Measurements from ENCODE around the gene KHDC4.

KHDC4 gene

DNA sequence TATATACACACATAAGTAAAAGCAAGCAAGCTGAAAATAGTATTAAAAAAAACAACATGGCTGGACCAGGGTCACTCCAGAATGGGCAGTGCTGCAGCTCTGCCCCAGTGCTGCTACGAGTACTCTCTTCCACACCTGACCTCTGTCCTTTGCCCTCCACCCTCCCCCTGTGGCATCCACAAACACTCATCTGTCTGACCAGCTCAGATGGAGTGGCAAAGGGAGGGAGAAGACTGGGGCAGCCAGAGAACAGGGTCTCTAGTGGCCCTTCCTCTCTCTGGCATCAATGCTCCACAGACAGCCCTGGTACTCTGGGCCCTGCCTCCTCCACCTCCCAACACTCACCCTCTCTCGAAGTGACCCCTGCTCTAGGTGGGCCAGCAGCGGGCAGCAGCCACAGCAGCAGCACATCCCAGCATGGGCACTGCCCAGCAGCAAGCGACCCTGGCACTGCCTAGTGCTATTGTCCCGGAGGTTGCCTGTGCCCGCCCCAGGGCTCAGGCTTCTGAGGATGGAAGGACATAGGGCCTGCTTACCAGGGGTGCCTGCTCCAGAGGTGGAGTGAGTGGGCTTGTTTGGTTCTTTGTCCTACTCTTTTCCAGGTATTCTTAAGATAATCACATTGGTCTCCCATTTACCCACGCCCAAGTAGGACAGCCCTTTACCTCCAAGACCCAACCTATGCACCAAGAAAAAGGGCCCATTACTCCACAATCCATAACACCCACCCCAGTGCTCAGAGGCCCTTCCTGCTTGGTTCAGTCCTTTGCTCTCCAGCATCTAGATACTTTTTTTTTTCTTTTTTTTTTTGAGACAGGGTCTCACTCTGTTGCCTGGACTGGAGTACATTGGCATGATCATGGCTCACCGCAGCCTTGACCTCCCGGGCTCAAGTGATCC is 37.9 kb upstream of the KHDC4 start:
- in situ Hi-C loops (cut with HindIII; ENCODE audit: low pct_ligation_motif_present, low pct_unique_long_range_greater_than_20kb, low sequenced_read_pairs), result no loop called here
- DNase-seq, result no peak

- DNase-seq, result peak; percentile 84
These were observed 36.4 kb upstream of the KHDC4 start for GRCh38 chr1:155970531-155971167.

GRCh38 chr1:155969377-155969791 is 35.2 kb upstream of the KHDC4 start:
- no peak for DNase-seq
- in situ Hi-C loops (cut with HindIII; ENCODE audit: low pct_ligation_motif_present, low pct_unique_long_range_greater_than_20kb, low sequenced_read_pairs), result no loop called here

More at GRCh38 chr1:155970531-155971167, 36.4 kb upstream of the KHDC4 start:
- in situ Hi-C loops (cut with HindIII; ENCODE audit: low pct_ligation_motif_present, low pct_unique_long_range_greater_than_20kb, low sequenced_read_pairs), result no loop called here

- in situ Hi-C loops (cut with HindIII; ENCODE audit: low pct_ligation_motif_present, low pct_unique_long_range_greater_than_20kb, low sequenced_read_pairs), result no loop called here
- no peak for DNase-seq
These were observed 34.5 kb upstream of the KHDC4 start for GRCh38 chr1:155968670-155969069.

GRCh38 chr1:155968051-155968400 is 33.8 kb upstream of the KHDC4 start:
- in situ Hi-C loops (cut with HindIII; ENCODE audit: low pct_ligation_motif_present, low pct_unique_long_range_greater_than_20kb, low sequenced_read_pairs), result no loop called here

DNA sequence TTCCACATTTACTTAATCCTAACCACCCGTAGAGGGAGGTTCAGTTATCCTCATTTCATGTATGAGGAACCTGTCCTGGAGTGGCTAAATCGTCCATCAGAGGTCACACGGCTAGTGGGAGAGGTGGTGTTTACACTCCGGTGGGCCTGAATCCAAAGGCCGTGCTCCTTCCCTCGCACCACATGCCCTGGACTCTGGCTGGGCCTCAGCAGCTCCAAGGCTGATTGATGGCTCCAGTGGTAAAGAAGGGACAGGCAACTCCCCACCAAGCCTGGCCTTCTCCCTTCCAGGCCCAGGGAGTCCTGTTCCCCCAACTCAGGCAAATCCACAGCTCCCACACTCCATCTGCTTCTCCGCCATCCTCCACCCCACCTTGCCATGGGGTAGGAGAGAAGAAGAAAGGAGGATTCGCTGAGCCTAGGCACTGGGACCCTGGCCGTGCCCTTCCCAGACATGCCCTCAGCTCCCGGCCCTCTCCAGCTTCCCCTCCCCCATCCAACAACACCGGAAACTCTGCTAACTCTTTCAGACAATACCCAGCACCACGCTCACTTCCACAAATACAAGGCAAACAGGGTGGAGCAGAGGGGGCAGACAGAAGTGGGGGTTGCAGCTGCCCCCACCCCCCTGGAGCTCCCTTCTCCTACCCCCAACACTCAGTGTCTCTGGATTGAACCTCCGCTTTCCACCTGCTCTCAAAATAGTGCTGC is 33.3 kb upstream of the KHDC4 start:
- no peak for DNase-seq
- in situ Hi-C loops (cut with HindIII; ENCODE audit: low pct_ligation_motif_present, low pct_unique_long_range_greater_than_20kb, low sequenced_read_pairs), result no loop called here

More at GRCh38 chr1:155968051-155968400, 33.8 kb upstream of the KHDC4 start:
- no peak for DNase-seq

- in situ Hi-C loops (cut with HindIII; ENCODE audit: low pct_ligation_motif_present, low pct_unique_long_range_greater_than_20kb, low sequenced_read_pairs), result no loop called here
- no peak for DNase-seq
These were observed 32.5 kb upstream of the KHDC4 start for GRCh38 chr1:155966750-155967149.

- in situ Hi-C loops (cut with HindIII; ENCODE audit: low pct_ligation_motif_present, low pct_unique_long_range_greater_than_20kb, low sequenced_read_pairs), result no loop called here
- DNase-seq, result no peak
These were observed 31.9 kb upstream of the KHDC4 start for GRCh38 chr1:155966135-155966534.

DNA sequence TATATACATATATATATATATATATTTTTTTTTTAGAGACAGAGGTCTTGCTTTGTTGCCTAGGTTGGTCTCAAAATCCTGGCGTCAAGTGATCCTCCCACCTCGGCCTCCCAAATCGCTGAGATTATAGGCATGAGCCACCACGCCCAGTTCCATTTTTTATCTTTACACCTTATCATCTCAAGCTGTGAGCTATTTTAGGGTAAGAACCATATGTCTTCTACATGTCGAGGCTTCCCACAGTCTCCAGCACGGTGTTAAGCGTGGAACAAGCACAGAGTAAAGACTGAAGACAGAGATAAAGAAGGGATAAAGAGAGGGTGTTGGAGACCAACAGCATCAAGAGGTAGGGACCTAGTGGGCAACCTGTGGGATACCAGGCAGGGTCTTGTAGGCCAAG is 30.0 kb upstream of the KHDC4 start:
- no peak for DNase-seq
- in situ Hi-C loops (cut with HindIII; ENCODE audit: low pct_ligation_motif_present, low pct_unique_long_range_greater_than_20kb, low sequenced_read_pairs), result no loop called here

DNA sequence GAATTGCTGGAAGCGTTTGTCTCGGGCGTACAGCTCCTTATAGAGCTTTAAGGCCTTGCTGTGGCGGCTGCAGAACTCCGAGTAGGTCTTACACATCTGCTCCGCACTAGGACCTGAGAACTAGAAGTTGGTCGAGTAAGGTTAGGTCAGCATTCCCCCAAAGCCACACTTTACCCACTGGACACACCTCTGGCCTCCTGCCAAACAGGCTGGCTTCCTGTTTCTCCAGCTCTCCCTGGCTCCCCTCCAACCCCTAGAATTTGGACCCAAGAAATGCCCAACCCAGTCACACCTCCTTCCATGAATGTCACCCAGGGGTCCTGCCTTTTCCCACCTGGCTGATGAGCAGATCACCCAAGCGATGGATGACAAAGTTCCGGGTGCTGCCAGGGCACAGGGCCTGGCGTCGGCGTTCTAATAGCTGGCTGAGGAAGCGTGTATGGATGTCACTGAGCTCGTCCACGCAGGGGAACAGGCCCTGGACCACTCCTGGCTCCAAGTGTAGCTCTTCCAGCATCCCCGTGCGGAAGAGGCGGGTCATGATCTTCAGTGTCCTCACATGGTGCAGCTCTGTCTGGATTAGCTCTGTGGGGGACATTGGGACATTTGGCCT is 28.5 kb upstream of the KHDC4 start:
- in situ Hi-C loops (cut with HindIII; ENCODE audit: low pct_ligation_motif_present, low pct_unique_long_range_greater_than_20kb, low sequenced_read_pairs), result no loop called here
- DNase-seq, result peak; percentile 41

DNA sequence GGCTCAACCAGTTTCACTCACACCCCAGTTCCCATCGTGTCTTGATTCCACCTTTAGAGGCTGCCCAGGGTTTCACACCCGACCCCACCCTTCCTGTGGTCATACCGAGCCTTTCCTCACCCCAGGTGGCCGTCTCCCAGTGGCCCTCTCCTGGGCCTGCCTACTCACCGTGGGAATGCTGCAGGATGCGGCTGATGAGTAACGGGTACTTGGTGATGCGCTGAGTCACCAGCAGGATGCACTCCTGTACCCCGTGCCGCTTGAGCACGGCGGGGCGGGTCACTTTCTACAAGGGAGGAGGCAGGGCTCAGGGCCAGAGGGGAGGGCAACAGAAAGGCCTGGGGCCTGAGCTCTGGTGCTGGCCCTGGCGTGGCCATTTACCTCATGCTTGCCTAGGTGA is 27.7 kb upstream of the KHDC4 start:
- peak; percentile 99 for DNase-seq
- in situ Hi-C loops (cut with HindIII; ENCODE audit: low pct_ligation_motif_present, low pct_unique_long_range_greater_than_20kb, low sequenced_read_pairs), result no loop called here

DNA sequence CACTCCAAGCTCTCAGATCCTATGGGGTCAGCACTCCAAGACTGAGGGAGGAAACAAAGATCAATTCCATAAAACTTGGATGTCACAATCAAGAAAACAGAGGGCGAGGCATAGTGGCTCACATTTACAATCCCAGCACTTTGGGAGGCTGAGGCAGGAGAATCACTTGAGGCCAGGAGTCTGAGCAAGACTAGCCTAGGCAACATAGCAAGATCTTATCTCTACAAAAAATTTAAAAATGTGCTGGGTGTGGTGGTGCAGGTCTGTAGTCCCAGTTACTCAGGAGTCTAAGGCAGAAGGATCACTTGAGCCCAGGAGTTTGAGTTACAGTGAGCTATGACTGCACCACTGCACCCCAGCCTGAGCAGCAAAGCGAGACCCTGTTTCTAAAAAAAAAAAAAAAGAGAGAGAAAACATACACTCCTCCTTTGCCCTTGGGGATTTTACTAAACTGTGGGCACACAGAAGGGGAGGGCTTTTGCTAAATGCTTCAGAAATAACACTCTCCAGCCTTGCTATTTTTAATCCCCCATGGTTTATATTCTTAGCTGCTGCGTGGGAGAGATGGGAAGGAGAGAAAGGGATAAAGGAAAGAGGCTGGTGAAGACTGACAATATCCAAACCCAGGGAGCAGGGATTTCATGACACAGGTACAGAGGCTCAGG is 26.0 kb upstream of the KHDC4 start:
- in situ Hi-C loops (cut with HindIII; ENCODE audit: low pct_ligation_motif_present, low pct_unique_long_range_greater_than_20kb, low sequenced_read_pairs), result no loop called here
- no peak for DNase-seq

DNA sequence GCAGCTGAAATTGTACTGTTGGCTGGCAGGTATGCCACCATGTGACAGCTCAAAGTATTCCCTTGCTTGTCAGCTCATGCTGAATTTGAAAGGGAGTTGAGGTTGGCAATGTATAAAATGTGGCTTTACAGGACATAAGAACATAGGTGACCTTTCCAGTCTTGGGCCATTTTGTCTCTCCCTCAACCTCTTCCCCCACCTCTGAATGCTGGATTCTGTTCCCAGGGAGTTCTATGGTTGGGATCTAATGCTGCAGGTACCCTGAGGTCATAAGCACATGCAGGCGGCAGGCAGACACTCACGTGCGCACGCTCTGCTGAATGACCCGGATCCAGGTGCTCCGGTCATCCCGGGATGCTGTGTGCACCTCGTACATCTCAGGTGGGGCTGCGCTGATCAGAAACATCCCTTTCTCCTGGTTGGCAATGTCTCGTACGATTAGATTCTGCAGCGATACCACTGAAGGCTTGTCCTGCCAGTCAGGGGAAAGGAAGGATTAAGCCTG is 23.2 kb upstream of the KHDC4 start:
- in situ Hi-C loops (cut with HindIII; ENCODE audit: low pct_ligation_motif_present, low pct_unique_long_range_greater_than_20kb, low sequenced_read_pairs), result no loop called here
- no peak for DNase-seq

- DNase-seq, result no peak
- in situ Hi-C loops (cut with HindIII; ENCODE audit: low pct_ligation_motif_present, low pct_unique_long_range_greater_than_20kb, low sequenced_read_pairs), result no loop called here
These were observed 20.4 kb upstream of the KHDC4 start for GRCh38 chr1:155954645-155955044.

- no peak for DNase-seq
- in situ Hi-C loops (cut with HindIII; ENCODE audit: low pct_ligation_motif_present, low pct_unique_long_range_greater_than_20kb, low sequenced_read_pairs), result no loop called here
These were observed 18.3 kb upstream of the KHDC4 start for GRCh38 chr1:155952505-155952890.

DNA sequence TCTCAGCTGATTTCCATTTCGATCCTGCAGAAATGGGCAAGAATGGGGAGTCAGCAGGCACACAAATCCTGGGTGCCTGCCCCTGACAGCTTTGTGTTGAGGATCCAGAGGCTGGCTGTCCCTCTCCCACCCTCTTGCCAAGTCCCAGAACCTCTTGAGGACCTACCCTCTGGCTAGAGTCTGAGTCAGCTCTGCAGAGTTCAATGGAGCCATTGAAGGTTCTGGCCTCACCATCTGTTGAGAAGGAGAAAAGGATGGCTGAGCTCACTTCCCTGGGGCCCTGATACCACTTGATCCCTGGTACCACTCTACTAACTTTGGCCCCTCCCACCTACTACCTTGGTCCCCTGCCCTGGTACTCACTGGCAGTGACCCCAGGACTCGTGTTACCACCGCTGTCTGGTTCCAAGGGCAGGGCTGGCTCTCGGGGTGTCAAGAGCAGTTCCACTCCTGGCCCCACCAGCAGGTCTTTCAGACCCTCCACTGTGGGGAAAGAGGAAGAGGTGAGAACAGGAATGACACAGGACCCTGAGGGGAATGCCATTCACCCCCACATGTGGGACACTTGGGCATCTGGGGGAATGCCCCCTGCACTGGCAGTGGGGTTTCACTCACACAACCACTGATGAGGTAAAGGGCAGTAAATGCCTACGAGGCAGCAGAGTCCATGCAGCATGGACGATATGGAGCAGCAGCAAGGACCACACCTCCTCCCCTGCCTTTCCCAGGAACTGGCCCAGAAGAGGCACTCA is 17.7 kb upstream of the KHDC4 start:
- DNase-seq, result no peak
- in situ Hi-C loops (cut with HindIII; ENCODE audit: low pct_ligation_motif_present, low pct_unique_long_range_greater_than_20kb, low sequenced_read_pairs), result no loop called here

DNA sequence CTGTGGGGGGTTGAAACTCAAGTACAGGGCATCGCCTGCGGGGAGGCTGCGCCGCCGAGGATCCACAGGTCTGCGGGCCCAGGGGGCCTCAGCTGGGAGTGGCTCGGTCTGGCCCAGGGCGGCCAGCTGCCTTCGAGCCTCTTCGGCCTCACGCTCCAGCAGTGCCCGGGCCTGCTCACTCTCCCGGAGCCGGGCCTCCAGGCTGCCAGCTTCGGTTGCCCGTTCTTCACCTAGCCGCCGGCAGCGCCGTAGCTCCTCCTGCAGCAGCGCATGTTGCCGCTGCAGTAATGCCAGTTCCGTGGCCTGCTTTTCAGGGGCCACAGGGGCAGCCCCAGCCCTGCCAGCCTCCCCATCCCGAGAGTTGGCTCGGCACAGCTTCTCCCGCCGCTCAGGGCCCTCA is 16.6 kb upstream of the KHDC4 start:
- no peak for DNase-seq

DNA sequence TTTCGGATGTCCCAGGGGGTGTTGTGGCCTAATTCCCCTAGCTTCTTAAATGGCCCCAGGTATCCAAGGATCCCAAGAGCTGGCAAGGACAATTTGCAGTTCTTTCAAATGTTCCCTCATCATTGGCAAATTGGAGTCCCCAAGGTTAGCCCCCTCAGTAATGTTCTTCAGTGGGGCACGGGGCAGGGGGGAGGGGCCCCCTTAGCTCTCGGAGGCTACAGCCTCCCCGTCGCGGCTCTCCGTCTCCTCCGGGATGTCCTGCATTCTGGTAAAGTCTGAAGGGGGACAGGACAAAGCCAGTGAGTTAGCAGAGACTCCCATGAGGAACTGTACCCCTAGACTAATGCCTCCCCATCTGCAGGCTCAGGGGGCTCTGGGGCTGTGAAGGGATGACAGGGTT is 13.5 kb upstream of the KHDC4 start:
- in situ Hi-C loops (cut with HindIII; ENCODE audit: low pct_ligation_motif_present, low pct_unique_long_range_greater_than_20kb, low sequenced_read_pairs), result no loop called here

More for the DNA sequence above, 16.6 kb upstream of the KHDC4 start:
- in situ Hi-C loops (cut with HindIII; ENCODE audit: low pct_ligation_motif_present, low pct_unique_long_range_greater_than_20kb, low sequenced_read_pairs), result no loop called here

More for the DNA sequence above, 13.5 kb upstream of the KHDC4 start:
- DNase-seq, result no peak
